H4 (cell line): ENCODE measurements around the gene MYCBP2. TPM values are rescaled to one million over a fixed set of nuclear protein-coding genes. Genes with fewer than 3 reads are reported as not detected.
"Not testable (repeated sequence)": the region's sequence is repeated elsewhere in the genome, so short reads cannot be mapped to it uniquely, and the experiment has no call there.

Experiments used
- DNase-seq: peaks from one replicate; pipeline ENCODE4 v3.0.0-alpha.2; 2015; ENCODE audit warnings: low spot score
- total RNA-seq: library from RNA; depleted of rRNA; stranded (reverse); fragments of >200 nt; shearing (Covaris generic); gene quantifications from 2 replicates; pipeline ENCODE4 v1.2.3, GENCODE V29; 2014; rRNA removed

MYCBP2 gene, protein sequence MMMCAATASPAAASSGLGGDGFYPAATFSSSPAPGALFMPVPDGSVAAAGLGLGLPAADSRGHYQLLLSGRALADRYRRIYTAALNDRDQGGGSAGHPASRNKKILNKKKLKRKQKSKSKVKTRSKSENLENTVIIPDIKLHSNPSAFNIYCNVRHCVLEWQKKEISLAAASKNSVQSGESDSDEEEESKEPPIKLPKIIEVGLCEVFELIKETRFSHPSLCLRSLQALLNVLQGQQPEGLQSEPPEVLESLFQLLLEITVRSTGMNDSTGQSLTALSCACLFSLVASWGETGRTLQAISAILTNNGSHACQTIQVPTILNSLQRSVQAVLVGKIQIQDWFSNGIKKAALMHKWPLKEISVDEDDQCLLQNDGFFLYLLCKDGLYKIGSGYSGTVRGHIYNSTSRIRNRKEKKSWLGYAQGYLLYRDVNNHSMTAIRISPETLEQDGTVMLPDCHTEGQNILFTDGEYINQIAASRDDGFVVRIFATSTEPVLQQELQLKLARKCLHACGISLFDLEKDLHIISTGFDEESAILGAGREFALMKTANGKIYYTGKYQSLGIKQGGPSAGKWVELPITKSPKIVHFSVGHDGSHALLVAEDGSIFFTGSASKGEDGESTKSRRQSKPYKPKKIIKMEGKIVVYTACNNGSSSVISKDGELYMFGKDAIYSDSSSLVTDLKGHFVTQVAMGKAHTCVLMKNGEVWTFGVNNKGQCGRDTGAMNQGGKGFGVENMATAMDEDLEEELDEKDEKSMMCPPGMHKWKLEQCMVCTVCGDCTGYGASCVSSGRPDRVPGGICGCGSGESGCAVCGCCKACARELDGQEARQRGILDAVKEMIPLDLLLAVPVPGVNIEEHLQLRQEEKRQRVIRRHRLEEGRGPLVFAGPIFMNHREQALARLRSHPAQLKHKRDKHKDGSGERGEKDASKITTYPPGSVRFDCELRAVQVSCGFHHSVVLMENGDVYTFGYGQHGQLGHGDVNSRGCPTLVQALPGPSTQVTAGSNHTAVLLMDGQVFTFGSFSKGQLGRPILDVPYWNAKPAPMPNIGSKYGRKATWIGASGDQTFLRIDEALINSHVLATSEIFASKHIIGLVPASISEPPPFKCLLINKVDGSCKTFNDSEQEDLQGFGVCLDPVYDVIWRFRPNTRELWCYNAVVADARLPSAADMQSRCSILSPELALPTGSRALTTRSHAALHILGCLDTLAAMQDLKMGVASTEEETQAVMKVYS (N-terminal part only)
- 19.3 and 20.6 TPM in 2 replicates for total RNA-seq

DNA sequence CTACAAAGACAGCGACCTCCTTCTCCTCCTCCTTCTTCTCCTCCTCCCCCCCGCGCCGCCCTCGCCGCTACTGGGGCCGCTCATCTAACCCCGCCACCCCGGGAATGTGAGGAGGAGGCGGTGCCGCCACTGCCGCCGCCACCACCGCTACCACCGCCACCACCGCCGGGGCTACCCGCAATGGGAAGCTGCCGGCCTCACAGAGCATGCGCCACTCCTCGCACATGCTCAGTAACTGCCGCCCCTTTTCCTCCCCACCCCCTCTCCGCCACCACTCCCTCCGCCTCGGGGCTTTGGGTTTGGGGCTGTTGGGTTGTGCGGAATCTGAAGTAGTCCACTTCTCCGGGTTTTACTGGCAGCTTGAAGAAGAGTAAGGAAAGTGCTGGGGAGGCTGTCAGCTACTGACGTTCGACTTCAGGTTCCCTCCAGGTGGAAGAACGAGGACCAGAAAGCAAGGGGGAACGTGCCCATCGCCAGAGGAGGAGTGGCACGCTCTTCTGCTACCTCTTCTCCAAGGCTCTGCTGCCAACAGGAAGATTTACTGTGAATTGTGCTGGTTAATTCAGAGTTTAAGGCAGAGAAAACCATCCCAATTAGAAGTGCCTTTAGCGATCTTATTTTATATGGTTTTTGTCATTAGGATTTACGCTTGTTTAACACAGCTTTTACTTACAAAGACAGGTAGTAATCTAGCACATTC lies at the start of gene MYCBP2:
Gene MYCBP2, minus strand, starts transcription at position 190 of the 700 bp plus-strand sequence. CDS start 319 bp downstream, outside the sequence.
- DNase-seq = peak; percentile 89

DNA sequence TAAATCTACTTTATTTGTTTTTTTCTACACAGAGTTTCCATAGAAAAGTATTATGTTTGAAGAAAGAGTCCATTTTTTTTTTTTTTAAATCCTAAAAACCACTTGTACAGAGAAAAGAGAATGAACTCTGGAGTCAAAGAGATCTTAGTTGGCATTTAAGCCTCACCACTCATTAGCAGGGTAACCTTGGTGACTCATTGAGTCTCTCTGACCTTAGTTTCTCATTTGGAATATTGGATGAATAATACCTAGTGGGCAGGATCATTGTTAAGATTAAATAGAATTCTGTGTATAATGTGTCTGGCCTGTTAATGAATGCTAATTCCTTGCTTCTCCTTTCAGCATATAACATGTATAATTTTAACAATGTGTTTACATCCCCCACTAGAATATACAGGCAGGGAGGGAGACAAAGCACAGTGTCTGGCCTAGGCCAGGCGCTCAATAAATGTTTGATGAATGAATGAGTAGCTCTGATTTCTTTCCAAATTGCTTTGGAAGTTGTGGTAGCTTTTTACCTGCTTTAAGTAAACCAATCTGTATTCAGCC lies 48.7 kb upstream of the MYCBP2 start:
- DNase-seq = no peak

DNA sequence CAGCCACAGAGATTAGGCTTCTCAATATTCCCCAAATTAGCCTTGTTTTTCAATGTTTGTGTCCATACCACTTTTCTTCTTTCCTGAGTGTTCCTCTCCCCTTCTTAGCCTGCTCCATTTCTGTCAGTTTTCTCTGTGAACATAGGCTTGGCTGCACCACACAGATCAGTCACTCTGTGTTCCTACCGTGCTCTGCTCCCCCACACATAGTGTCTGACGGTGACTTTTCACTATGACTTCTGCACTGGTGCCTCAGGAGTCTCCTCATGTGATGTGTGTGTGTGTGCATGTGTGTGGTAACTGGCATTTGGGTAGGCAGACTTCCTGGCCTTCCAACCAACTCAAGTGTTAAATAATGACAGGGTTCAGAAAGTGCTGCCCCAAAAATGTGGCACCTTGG lies 47.9 kb upstream of the MYCBP2 start:
- DNase-seq = no peak

DNA sequence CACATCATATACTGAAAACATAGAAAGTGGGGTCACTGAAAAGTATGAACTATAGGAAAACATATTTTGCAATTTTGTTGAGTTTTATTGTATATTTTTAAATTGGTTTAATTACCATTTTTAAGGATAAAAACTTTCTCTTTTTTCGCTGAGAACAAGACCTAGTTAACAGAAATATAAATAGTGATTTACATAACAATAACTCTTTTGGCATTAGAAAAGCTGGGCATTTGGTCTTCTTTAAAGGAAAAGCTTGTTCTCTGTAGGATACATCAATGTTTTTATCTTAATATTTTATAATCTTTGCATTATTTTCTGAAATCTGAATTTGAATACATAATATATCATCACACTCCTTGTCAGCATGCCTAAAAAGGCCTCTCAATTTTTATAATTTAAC lies 47.4 kb upstream of the MYCBP2 start:
- no peak for DNase-seq

DNA sequence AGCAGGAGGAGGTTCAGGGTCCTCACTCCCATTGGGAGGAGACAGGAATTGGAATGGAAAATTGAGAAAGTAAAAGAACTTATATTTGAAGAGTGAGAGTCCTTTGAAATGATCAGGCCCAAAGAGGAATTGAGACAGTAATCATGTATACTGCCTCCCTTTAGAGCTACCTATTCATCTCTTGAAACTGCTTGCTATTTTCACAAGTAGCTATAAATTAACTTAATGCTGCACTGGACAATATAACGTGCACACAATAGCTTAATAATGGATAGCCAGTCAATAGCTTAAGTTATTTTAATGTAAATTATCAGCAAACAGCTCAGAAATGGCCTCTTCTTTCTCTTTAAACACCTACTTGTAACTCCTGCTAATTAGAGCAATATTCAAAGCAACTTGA lies 46.6 kb upstream of the MYCBP2 start:
- no peak for DNase-seq

DNA sequence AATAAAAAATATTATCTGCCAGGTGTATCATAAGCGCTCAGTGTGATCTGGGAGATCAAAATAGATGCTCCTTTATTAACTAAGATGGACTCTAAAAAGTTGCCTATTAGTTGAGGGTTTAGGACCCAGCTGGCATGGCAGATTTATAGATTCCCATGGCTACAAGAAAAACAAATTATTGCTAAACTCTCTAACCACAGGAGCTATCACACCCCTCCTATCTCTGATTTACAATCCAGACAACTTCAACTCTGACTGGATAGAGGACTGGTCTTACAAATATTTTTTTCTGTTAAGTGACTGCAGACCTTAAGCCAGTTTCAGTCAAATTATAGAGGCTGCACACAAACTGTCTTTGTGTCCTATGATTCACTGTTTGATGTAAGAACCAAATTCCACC lies 45.4 kb upstream of the MYCBP2 start:
- no peak for DNase-seq

DNA sequence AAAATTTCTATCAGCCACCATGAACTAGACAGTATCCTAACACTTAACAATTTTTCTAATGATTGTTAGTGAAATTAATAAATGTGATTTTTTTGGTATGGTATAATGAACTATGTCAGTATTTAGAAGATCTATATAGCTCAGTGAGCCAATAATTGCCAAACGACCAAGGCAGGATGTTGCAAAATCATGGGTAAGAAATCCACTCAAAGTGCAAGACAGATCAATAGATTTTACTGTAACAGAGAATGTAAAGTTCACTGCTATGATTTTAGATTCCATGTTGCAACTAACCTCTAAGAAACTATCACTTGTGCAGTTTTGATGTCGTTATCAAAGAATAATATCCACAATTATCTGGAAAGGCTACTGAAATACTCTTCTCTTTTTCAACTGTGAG lies 44.0 kb upstream of the MYCBP2 start:
- DNase-seq = no peak

DNA sequence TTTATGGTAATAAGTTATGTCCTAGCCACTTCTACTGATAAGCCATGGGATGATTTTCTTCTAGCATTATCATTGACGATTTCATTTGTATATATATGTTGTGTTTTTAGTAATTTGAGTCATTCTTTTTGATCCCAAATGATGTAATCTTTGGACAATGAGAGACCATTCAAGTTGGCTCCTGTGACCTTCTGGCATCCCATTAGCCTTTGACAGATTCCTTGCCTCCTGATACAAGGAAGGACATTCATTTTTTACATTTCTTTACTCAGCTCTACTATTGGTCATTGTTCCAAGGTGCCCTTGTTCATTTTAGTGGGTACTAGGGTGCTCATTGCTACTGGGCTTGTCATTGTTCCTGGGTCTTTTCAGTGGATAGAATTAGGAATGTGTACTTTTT lies 35.3 kb upstream of the MYCBP2 start:
- DNase-seq = no peak

DNA sequence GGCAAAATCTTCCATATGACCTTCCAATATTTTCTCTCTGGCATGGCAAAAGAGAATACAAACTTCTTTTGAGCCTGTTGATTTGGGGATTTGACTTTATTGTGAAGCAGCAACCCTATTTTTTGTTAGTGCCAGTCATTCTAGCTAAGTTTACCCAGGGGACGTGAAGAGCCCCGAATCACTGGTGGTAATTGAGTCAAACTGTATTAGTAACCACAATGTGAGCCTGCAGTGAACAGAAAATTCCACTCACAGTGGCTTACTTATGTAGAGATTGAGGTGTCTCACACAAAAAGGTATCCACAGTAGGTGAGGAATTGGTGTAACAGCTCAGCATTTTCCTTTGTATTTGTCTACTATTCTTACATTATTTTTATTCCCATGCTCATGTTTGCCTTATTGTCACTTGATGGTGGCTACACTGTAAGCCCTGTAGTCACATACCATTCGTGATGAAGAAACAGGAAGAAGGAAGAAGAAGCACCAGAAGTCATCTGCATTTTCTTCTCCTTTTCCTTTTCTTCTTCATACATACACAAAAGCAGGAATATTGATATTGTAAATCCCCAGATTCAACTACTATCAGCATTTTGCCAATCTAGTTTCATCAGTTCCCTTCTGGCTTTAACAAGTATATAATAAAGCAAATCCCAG lies 33.3 kb upstream of the MYCBP2 start:
- no peak for DNase-seq

DNA sequence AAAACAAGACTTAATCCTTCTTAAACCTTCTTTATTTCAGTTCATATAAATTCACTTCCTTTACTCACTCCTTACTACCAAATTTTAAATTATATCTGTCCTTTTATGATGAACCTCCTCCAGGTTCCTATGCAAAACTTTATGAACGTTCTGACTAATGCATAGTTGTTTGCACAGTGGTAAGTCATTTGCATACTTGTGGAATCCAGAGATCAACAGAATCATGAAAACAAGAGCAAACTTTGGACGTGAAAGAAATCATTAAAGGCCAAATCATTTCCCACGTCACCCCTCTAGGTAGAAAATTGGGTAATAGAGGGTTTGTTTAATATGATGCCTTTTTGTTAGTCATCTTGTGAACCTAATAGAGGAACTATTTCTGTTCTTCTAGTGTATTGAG lies 32.3 kb upstream of the MYCBP2 start:
- no peak for DNase-seq

DNA sequence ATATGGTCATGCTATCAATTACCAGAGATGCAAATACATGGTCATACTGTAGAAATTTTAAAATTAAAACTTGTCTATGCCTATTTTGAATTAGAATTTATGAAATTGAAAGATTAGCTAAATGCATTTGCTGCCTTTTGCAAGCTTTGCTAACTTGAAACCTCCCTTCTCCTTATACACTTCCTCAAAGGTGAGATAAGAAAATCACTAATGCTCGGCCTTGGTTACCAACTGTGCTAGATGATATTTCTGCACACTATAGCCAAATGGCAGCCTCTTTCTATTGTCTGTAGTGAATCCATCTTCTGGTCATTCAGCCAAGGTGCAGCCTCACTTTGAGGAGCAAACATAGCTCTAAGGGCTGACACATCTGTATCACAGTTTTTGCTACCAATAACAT lies 31.1 kb upstream of the MYCBP2 start:
- DNase-seq = no peak

DNA sequence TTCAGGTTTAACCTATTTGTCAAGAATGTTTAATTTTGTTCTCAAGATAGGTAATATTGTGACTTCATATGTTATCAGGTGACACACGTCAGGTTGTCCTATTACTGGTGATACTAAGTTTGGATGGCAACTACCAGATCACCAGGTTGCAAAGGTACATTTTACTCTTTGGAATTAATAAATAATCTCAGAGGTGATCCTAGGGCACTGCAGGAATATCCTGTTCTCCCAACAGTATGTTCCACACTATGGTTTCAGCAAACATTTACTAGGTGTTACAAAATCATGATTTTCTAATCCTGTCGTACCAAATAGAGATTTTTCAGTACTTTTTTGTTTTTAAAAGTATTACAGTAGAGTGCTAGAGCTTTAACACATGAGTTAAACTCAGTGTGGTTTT lies 29.3 kb upstream of the MYCBP2 start:
- no peak for DNase-seq

DNA sequence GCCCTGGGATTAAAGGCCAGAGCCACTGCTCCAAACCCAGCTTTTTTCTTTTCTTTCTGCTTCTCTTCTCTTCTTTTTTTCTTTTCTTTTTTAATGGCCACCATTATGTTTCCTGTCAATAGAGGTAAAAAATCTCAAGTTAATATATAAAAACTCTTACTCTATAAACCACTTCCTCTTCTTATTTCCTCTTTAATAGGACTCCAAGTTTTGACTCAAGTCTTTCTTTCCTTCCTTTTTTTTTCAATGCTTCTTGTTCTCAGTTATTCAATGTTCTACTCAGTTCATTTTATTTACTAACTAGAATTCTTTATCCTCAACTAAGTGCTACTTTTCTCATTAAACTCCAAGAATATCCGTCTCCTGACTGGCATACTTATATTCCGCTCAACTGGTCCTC lies 27.1 kb upstream of the MYCBP2 start:
- no peak for DNase-seq

DNA sequence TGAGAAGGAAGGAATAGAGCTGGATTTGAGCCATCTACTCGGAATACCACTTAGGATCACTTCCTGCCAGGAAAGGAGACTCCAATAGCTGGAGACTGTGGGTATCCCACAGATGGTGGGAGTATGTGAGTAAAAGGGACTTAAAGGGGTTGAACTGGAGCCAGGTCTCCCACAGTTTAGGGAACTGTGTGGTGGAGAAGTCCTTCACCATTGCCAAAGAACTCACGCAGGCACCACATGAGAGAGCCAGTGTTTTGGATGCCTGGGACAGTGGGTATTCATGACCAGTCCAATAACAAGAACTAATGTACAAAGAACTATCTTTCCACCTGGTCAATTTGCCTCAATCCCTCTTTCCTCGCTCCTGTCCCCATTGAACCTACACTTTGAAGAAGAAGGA lies 24.4 kb upstream of the MYCBP2 start:
- DNase-seq = no peak

DNA sequence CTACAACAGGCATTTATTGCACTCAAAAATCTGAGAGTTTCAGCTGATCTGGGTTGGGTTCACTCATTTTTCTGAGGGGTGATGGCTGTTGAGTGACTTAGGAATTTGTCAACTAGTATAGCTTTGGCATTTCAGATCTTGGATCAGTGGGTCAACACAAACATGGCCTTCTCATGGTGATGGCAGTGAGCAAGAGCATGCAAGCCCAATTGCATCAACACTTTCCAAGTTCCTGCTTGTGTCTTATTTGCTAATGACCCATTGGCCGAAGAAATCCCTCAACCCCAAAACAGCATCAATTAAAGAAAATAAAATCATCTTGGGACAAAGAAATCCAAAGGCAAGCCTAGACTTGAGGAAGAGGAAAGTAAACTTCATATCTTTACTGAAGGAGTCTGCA lies 23.9 kb upstream of the MYCBP2 start:
- no peak for DNase-seq

DNA sequence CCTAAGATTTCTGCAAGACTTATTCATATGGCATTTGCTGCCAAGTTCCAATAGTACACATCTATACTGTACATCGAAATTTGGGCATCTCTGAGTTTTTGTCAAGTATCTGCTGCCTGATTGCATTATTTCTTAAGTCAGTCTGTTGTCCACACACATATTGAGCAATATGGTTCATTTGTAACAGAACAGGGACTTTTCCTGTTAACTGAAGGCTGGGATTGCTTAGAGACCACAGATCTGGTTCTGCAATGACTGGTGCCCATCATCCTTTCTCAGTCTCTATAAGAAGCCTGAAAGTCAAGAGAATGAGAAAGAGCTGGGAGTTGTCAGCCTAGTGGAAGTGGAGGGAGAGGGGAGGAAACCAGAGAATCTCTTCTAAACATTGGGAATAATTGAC lies 22.5 kb upstream of the MYCBP2 start:
- no peak for DNase-seq

DNA sequence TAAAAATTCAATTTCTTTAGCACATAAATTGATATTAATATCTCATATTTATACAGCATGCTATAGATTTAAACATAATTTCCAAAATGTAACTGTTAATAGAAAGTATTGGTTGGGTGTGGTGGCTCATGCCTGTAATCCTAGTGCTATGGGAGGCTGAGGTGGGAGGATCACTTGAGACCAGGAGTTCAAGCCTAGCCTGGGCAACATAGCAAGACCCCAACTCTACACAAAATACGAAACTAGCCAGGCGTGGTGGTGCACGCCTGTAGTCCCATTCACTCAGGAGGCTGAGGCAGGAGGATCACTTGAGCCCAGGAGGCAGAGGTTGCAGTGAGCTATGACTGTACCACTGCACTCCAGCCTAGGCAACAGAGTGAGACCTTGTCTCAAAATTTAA lies 20.5 kb upstream of the MYCBP2 start:
- DNase-seq = not testable (repeated sequence)

DNA sequence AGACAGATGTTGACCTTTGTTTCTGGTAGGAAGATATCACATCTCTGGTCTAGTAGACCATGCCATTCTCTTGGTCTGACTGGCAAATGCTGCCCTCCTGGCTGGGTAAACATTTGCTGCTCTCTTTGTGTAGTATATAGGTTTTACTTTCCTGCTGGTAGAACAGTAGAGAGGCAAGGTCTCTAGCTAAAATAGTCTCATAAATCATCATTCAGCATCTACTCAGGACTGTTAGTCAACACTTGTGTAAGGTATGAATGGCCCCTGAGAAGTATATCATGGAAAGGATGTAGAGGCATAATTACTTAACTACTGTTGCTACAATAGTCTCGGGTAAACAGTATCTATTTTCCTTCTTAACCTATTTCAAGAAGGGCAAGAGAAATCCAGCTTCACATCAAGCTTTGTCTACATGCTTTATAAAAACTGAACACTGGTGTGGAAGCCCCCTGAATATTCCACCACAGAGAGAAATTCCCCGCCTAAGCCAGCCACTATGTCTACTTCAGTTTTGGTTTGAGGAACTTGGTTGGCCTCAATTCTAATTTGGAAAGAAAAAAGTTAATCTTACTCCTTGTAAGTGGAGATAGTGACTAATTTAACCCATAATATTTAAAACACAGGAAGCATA lies 18.4 kb upstream of the MYCBP2 start:
- no peak for DNase-seq

DNA sequence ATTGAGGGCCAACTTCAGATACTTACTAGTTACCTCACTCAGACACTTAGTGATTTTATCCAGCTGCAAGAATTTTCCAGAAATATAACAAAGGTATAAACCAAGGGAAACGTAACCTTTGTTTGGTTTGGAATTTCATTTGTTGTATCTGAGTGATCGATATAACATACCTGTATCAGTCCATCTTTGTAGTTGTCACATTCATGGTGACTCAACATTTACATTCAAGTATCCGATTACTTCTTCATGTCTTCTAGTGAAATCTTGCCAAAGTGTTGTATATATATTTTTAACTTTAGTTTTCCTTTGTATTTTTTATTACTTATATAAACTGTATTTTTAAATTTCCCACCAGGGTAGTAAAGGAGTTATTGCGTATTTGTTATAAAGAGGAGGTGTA lies 16.9 kb upstream of the MYCBP2 start:
- no peak for DNase-seq

DNA sequence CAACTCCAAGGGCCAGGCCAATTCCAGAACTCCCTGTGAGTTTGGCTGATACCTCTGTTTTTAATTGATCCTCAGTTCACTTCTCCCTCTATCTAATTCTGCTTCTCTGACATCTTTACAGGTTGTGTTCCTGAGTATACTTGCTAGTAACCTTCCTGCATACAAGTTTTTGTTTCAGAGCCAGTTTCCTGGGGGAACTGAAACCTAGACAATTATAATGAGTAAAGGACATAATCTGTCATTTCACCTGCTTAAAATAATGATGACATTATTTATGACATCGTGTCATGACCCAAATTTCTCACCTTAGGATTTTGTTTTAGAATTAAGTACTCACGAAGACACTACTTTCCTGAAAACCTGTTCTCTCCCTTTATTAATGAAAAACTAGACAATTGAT lies 12.5 kb upstream of the MYCBP2 start:
- no peak for DNase-seq
